Renal cortical epithelial cell (primary cell): ENCODE data around the gene RNU1-4. TPM values are rescaled to one million over a fixed set of nuclear protein-coding genes. Genes with fewer than 3 reads are reported as not detected.
"Not testable (repeated sequence)": the region's sequence is repeated elsewhere in the genome, so short reads cannot be mapped to it uniquely, and the experiment has no call there.

Experiments used
- DNase-seq: peaks from one replicate; pipeline ENCODE4 v3.0.0-alpha.2; 2011; ENCODE audit warnings: low read depth
- total RNA-seq: library from RNA; depleted of rRNA; stranded (reverse); fragments of >200 nt; gene quantifications from 2 replicates; pipeline ENCODE4 v1.2.3, GENCODE V29; 2014

RNU1-4 gene
- total RNA-seq, result under 0.01 TPM in 2 replicates

- not testable (repeated sequence) for DNase-seq
Observed at GRCh38 chr1:16740047-16740964, at the start of gene RNU1-4. Gene RNU1-4 (plus strand): TSS chr1:16740516.

DNA sequence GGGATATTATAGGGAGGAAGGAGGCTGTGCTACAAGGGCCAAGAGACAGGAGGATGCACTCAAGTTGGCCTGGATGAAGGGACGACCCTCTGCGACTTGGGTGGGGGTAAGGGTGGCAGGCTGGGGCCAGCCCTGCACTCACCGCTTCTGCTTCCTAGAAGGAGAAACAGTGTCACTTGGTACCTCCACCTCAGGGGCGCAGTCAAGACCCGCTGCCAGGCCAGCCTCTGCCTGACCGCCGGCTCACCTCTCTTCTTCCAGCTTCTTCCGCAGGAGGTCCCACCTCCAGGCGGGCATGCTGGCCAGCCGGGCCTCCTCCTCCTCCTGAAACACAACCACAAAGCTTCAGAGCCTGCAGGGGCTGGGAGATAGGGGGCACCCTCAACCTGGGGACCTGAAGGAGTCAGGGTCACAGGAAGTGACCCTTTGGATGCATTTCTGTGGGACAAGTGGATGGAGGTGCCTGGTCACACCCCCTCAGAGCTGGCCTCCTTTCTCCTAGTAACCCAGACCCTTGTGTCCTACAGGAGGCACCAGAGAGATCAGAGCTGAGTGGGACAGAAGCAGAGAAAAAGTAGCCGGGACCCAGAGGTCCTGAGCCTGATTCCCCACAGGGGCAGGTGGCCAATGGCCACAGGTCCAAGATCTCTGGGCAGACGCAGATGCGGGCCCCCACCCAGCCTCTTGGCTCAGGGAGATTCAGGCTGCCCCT is 49.2 kb upstream of the RNU1-4 start:
- not testable (repeated sequence) for DNase-seq

GRCh38 chr1:16692283-16692682 is 48.0 kb upstream of the RNU1-4 start:
- DNase-seq, result not testable (repeated sequence)

GRCh38 chr1:16692717-16693448 is 47.4 kb upstream of the RNU1-4 start:
- DNase-seq, result not testable (repeated sequence)

GRCh38 chr1:16693449-16694307 is 46.6 kb upstream of the RNU1-4 start:
- not testable (repeated sequence) for DNase-seq

DNA sequence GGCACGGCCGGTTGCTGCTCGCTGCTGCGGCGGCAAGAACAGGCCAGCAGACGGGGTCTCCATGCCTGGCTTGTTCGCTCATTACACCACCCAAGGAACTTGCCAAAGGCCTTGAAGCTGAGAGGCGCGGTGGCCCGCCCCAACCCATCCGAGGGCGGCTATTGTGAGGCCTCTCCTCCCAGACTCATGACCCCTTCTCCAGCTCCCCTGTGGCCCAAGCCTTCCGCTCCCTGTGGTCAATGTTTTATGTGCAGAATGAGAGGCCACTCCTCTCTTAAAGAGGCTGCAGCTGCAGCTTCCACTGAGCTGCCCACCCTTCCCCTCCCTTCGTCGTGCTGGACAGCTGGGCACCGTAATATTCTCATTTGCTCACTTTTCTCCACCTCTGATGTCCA is 46.0 kb upstream of the RNU1-4 start:
- DNase-seq, result not testable (repeated sequence)

DNA sequence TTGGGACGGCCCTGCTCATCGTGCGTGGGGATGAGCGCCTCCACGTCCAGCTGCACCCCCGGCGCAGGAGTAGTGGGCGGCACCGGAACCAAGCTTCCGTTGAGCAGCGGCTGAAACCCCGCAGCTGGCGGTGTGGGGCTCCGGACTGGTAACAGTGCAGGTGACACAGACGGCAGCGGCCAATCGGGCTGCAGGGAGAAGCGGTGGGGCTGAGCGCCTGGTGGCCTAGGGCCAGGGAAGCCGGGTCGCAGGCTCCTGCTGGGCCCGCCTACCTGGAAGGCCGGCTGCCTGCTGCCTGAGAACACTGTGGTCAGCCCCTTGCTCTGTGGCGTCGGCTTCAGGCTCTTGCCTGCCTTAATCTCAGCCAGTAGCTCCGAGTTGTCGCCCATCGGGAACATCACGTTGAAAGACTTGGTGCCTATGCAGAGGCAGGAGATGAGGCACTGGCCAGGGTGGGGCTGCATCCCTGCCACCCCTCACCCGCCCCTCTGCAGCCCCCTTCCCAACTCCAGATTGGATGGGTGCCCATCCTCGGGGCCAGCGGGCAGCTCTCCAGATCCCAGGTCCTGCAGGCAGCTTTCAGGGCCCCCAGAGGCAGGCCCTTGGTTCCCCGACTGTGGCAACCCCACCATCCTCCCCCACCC is 43.7 kb upstream of the RNU1-4 start:
- not testable (repeated sequence) for DNase-seq

GRCh38 chr1:16697152-16697551 is 43.2 kb upstream of the RNU1-4 start:
- DNase-seq, result not testable (repeated sequence)

DNA sequence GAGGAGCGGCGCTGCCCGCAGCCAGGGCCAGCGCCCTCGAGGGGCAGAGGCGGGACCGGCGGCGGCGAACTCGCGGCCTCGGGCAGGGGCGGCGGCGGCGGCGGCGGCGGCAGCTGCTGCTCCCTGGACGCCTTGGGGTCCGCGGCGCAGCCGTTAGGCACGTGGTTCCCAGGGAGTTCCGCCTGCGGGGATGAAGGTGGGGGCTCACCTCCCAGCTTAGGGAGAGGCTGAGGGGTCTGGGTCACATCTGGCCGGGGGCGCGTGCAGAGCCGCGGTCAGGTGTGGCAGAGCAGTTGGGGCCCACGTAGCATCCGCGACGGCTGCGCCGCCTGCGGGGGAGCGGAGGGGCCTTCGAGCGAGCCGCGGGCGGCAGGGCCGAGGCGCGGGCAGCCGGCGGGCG is 40.9 kb upstream of the RNU1-4 start:
- not testable (repeated sequence) for DNase-seq

- DNase-seq, result not testable (repeated sequence)
Observed at GRCh38 chr1:16700138-16700895, 40.0 kb upstream of the RNU1-4 start.

- not testable (repeated sequence) for DNase-seq
Observed at GRCh38 chr1:16701189-16701588, 39.1 kb upstream of the RNU1-4 start.

GRCh38 chr1:16702280-16702679 is 38.0 kb upstream of the RNU1-4 start:
- DNase-seq, result not testable (repeated sequence)

DNA sequence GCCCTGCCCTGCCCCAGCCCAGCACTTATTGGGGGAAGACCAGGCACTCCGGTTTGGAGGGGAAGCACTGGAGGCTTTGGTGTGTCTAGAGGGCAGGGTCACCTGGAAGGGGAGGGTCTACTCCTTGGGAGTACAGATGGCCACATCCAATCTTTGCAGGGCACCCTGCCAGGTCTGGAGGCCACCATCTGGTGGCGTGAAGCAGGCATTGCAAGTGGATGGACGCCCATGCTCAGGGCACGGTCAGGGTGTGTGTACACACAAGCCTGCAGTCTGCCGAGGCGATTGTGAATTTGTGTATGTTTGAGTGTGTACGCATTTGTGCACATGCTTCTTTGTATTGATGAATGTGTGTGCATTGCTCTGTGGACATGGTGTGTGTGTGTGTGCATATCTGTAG is 37.2 kb upstream of the RNU1-4 start:
- not testable (repeated sequence) for DNase-seq

DNA sequence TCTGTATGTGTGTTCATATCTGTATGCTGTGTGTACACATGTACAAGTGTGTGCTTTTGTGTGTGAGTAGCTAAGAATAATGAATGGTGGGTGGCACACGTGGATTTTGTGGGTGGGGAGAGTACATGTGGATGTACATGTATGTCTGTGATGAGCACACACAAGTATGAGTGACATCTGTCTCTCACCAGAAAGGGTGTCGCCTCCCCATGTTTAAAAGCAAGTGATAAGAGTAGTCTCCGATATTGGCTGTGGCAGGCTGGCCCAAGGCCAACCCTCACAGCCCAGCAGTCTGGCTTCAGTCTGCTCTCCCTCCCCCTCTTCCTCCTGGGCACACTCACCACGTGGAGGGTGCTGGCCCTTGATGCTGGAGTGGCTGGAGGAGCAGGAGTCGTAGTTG is 36.7 kb upstream of the RNU1-4 start:
- not testable (repeated sequence) for DNase-seq

DNA sequence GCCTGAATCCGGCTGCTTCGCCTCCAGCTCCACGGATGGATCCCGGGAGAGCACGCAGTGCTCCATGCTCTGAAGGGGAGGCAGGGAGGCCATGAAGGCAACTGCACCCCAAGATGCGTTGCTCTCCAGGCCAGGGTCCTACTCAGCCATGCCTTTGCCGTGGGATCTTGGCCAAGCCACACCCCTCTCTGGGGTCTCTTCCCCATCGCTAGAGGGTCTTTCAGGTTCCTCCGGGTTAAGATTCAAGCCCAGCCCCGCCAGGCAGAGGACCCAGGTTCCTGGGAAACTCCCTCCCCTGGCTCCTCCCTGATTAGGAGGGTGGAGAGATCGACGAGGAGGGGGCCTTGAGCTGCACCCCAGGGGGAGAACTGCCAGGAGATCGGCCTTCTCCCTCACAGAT is 36.2 kb upstream of the RNU1-4 start:
- DNase-seq, result not testable (repeated sequence)

DNA sequence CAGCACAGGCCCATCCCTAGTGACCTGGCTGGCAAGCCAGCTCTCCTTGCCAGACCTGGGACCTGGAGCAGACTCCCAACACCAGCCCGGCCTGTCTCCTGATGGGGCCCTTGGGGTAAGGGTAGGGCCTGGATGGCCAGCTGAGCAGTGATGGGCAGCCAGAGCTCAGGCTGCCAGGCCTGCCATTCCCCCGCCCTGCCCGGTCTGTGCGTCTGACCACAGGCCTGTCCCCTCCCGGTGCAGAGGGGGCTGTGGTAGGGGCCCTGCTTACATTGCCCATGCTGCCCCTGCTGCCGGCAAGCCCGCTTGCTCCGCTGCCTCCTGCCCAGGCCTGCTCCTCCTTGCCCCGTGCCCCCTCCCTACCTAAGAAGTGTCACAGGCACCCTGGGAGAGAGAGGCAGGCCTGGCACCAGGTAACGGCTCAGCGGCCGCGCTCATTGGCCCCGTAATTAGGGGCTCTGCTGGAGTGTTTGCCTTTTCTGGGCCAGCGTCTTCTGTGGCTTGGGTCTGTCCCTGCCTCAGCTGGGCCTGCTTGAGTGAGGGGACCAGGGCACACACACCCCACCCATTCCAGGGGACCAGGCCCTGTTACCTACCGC is 35.7 kb upstream of the RNU1-4 start:
- not testable (repeated sequence) for DNase-seq

- DNase-seq, result not testable (repeated sequence)
Observed at GRCh38 chr1:16706302-16706701, 34.0 kb upstream of the RNU1-4 start.

DNA sequence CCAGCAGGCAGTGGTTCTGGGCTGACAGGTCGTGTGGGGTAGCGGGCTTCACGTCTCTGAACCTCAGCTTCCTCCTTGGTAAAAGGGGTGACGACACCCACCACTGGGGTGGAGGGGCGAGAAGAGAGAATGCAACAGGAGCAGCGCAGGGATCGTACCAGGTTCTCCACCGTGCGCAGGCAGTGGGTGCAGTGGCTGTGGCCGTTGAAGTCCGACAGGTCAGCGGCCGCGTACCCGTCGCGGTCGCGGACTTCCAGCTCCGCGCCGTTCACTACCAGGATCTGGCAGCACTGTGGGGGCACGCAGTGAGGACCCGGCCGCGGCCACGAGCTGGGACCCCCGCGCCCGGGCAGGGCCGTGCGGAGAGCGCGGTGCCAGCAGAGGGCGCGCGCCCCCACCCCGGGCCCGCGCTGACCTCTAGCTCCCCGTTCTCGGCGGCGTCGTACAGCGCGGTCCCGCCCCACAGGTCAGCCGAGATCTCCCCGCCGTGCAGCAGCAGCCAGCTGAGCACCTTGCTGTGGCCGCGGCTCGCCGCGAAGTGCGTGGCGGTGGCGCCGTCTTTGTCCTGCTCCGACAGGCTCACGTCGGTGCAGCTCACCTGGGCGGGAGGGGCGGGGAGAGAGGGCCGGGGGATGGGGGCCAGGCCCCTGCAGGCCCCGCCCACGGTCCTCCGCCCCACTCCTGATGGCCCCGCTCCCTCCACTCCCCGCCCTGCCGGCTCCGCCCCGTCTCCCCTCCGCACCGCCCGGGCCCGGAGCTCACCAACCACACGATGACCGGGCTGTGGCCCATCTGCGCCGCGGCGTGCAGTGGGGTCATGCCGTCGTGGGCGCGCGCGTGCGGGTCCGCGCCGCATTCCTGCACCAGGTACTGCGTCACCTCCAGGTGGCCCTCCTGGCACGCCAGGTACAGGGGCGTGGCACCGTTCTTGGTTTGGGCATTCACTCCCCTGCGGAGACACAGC is 32.9 kb upstream of the RNU1-4 start:
- DNase-seq, result not testable (repeated sequence)
